ENCODE measurements around the gene KIAA1755.

- TF ChIP-seq CTCF (IDR thresholded peaks at IDR 0.05) (no peak), POLR2A (IDR thresholded peaks at IDR 0.05) (no peak)
Measured at GRCh38 chr20:38252292-38253288, 7.9 kb downstream of the KIAA1755 start.
